H1 (cell line): ENCODE results near the gene CYB5R3.

Experiments used
- ATF3 ChIP-seq: IDR thresholded peaks from 2 replicates; pipeline ENCODE4 v1.6.1; 2011; ENCODE audit warnings: low read depth, mild to moderate bottlenecking, low read length; ENCODE audit not compliant: insufficient read depth
- CTCF ChIP-seq, 3 experiments: IDR thresholded peaks; 1 replicate in 2 of 3; 2 replicates in 1 of 3; pipeline versions ENCODE4 v1.5.1 to v1.6.1; 2011; ENCODE audit warnings: low read length in 3 of 3, mild to moderate bottlenecking in 3 of 3, inconsistent platforms in 2 of 3, low read depth in 1 of 3, moderate library complexity in 1 of 3; ENCODE audit not compliant: insufficient read depth in 1 of 3; ENCODE audit errors: control extremely low read depth in 1 of 3
- EZH2 ChIP-seq: fragments of 200-600 bp; sonication (generic); IDR thresholded peaks from 2 replicates; pipeline ENCODE4 v1.7.1; 2012; ENCODE audit warnings: low read depth, mild to moderate bottlenecking, moderate library complexity, low read length, inconsistent platforms; ENCODE audit not compliant: severe bottlenecking
- HDAC2 ChIP-seq, 2 experiments: fragments of 300-600 bp in 1 of 2; sonication (generic) in 1 of 2; IDR thresholded peaks; 2 replicates each; pipeline ENCODE4 v1.6.1; 2011 to 2012; ENCODE audit warnings: low read depth in 2 of 2, low read length in 2 of 2, mild to moderate bottlenecking in 2 of 2, moderate library complexity in 2 of 2, borderline replicate concordance in 1 of 2, inconsistent platforms in 1 of 2
- MAX ChIP-seq: IDR thresholded peaks from 2 replicates; pipeline ENCODE4 v1.6.1; 2012; ENCODE audit warnings: inconsistent platforms

GRCh38 chr22:42684462-42685195, 35.4 kb upstream of the CYB5R3 start:
- no peak for TF ChIP-seq CTCF (IDR thresholded peaks at IDR 0.05; ENCODE audit: control extremely low read depth in 1 of 3, insufficient read depth in 1 of 3, low read depth in 1 of 3, low read length in 3 of 3)
- no peak for TF ChIP-seq ATF3
- no peak for TF ChIP-seq HDAC2 (IDR thresholded peaks at IDR 0.05; ENCODE audit: borderline replicate concordance in 1 of 2, low read depth in 2 of 2, low read length in 2 of 2)
- TF ChIP-seq MAX, result no peak
- no peak for TF ChIP-seq EZH2
